Right renal cortex interstitium (tissue), 3 donors: ENCODE measurements around the gene HUS1B. TPM values are rescaled to one million over a fixed set of nuclear protein-coding genes. Genes with fewer than 3 reads are reported as not detected.
"Not testable (repeated sequence)": the region's sequence is repeated elsewhere in the genome, so short reads cannot be mapped to it uniquely, and the experiment has no call there.

Experiments used
- DNase-seq, 3 donors: peaks; one replicate each; pipeline ENCODE4 v3.0.0-alpha.2; 2013; ENCODE audit warnings: low read depth in 3 of 3, low spot score in 2 of 3
- polyA plus RNA-seq, 3 donors: library from polyadenylated mRNA; unstranded; fragments of 120-200 nt; gene quantifications; one replicate each; pipeline ENCODE4 v1.2.1, GENCODE V29; 2013; ENCODE audit not compliant: insufficient read length in 3 of 3

Gene HUS1B
- polyA plus RNA-seq: not detected

DNA sequence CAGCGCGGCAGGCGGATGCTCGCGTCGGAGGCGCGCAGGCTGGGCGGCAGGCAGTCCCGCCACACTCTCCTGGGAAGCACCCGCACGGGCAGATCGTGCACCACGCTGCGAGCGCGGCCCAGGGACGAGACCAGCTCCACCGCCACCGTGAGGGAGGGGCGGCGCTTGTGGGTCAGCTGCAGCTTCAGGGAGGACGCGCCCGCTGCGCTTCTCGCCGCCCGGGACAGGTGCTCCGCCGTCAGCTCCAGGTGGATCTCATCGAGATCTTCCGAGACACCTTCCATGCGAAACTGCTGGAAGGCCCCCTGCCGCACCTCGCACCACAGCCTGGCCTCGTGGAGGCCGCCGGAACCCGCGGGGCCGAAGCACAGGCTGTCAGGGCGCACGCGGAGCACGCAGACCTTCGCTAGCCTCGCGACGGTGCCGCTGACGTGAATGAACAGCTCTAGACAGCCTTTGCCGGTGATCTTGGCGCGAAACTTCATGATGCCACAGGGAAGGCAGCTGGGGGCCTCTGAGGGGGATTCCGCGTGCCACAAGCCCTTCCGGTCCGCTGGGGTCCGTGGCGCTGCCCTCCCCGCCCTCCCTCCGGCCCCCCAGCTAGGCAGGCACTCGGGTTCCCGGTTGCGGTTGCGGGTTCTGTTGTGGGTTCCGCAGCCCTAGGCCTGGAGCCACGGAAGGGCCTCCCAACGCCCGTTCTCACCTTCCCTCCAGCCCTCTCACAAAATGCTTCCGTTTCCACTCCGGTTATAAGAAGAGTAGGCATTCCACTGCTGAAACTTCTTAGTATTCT is at the start of gene HUS1B:
Gene HUS1B (minus strand): TSS at position 641 of the 793 bp plus-strand sequence. CDS start 156 bp downstream, at position 485.
- DNase-seq: no peak

DNA sequence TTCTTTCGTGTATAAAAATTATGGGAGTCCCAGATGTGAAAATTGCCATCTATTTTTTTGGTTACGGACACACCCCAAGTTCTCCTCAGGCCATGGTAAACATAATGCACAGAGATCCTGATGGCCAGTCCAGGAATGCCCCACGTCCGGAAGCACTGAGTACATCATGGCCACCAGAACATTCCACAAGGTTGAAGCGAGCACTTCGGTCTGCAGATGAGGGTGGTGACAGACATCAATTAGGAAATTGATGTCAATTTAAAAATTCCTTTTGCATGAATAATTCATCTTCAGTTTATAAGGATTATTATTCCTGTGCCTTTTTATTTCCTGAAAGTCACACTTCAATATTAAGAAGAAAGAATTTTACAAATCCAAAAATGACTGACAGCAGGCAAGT is 49.2 kb upstream of the HUS1B start:
- no peak for DNase-seq

DNA sequence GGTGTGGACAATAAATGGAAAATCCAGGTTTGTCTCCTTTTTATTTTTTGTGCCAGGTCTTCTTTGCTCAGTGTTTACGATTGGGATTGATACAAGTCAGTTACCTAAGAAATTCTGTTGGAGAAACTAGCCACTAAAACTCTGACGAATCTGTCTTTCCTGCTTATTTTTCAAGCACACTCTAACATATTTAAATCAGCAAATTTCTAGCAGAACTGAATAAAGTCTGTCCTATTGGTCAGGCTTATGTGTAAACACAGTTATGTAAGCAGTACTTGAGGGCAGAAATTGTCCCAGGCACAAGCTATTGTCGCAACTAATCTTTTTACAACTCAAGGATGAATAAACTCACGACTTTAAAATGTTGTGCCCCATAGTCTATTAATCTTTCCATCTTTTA is 48.1 kb upstream of the HUS1B start:
- DNase-seq: no peak

DNA sequence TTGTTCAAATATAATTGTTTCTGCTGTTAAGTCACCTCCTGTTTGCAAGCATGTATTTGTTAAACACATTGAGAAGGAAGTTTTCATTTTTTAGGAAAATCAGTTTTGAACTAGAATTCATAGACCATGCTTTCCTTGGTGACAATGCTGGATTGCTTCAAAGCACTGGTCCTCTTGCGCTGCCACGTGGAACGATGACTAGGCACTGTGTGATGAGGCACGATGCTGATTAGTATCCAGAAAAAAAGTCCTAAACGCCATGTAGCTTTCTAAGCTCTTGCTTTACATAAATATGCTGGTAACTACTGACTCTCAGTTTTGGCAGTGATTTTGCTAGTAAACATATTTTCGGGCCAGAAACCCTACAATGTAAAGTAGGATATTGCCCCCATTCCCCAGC is 47.1 kb upstream of the HUS1B start:
- DNase-seq: no peak

DNA sequence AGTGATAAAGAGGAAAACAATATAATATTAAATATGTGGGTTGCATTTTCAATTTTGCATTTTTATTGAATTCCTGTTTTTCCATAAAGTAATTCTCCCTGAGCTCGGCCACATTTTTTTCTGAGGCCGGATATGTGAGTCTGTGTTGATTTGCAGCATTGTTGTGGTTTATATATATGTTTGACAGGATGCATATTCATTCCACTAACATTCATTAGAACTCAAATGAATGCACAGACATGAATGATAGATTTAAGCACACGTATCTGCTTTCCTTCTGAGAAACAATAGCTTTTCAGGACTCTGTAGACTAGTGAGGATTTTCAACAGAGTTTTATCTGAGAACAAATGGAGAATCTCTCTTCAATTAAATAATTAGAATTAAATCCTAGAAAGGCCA is 46.7 kb upstream of the HUS1B start:
- no peak for DNase-seq

DNA sequence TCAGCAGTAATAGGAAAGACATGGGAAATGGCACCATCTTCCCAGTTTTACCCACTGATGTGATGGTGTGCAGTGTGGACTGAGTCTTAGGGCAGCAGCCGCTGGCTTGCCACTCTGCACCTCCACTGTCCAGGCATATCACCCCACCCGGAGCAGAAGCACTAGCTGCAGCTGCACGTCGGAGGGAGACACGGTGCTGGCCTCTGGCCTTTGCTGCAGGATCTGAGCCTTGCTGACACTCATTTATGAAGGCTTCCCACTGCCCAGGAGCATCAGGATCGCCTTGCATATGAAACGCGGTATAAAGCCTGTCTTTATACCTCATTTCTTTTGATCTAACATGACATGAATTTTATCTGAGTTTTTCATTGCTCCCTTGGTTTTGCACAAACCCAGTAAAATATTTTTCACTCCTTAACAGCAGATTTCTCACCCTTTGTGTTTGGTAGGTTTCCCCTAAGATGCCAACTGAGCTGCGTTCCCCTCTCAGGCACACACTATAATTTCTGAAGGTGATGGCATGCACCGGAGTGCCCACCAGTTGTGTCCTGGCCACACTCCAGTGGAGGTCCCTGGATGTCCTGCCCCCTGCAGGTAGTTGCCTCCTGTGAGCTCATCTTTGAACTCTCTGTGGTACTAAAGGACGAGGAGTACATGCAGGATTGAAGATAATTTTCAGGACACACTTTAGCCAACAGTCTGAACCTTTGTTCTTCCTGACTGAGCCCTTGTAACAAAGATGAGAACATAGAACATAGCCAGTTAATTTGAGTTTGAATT is 45.0 kb upstream of the HUS1B start:
- no peak for DNase-seq

DNA sequence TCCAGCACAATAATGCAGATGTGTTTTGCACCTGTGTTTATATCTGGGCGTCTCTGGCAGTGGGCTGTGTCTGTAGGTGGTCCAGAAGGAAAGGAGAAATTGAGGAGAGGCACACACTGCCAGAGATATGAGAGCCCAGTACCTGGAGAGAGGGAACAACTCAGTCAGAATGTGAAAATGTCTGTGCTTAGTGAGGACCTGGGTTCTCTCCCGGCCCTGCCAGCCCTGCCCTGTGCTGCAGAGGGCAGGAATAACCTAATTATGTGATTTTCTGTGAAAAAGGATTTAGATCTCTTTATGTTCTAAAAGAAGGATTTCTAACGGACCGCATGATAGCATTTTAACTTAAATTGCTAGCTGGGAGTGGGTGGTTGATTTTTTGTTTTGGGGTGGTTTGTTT is 44.3 kb upstream of the HUS1B start:
- DNase-seq: no peak

DNA sequence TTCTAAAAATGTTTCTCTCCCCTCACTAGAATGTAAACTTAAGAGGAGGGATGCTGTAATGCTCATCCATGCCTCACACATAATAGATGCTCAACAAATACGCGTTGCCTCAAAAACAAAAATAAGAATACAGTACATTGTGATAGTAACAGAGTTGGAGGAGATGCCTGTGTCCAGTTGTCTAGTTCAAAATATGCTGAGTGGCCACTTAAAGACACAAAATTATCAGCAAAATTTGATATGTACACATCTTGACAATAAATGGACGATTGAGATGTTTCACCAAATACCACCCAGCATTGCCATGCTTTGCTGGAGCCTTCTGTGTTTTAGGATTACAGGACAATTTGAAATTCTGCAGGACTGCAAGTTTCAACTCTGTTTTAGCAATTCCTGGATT is 43.6 kb upstream of the HUS1B start:
- no peak for DNase-seq

DNA sequence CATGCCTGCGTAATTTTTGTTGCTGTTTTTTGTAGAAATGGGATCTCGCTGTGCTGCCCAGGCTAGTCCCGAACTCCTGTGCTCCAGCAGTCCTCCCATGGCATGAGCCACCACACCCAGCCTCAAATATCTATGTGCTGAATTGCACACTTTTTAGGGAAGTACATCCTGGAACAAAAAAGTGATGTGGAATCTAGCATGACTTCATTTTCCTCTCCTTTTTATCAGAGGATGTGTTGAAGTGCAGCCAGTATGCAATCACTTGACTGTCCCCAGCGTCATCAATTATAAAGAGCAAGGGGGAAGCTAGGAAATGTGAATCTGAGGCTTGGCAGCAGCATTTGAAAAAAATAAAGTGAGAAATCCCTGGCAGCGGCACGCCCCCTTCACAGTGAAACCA is 42.4 kb upstream of the HUS1B start:
- DNase-seq: no peak

DNA sequence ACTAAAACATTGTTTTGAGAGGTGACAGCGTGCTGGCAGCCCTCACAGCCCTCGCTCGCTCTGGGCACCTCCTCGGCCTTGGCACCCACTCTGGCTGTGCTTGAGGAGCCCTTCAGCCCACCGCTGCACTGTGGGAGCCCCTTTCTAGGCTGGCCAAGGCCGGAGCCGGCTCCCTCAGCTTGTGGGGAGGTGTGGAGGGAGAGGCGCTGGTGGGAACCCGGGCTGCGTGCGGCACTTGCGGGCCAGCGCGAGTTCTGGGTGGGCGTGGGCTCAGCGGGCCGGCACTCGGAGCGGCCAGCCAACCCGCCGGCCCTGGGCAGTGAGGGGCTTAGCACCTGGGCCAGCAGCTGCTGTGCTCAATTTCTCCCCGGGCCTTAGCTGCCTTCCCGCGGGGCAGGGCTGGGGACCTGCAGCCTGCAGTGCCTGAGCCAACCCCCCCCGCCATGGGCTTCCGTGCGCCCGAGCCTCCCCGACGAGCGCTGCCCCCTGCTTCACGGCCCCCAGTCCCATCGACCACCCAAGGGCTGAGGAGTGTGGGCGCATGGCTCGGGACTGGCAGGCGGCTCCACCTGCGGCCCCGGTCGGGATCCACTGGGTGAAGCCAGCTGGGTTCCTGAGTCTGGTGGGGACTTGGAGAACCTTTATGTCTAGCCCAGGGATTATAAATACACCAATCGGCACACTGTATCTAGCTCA is 37.7 kb upstream of the HUS1B start:
- DNase-seq: not testable (repeated sequence)

DNA sequence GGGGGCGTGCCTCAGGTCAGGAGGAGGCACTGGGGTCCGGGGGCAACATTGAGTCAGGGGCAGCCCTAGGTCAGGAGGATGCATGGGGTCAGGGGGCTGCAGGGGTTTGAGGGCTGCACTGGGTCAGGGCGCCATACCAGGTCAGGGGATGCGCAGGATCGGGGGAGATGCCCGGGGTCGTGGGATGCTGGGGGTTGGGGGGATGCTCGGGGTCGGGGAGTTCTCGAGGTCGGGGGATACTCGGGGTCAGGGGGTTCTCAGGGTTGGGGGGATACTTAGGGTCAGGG is 36.8 kb upstream of the HUS1B start:
- DNase-seq: no peak

DNA sequence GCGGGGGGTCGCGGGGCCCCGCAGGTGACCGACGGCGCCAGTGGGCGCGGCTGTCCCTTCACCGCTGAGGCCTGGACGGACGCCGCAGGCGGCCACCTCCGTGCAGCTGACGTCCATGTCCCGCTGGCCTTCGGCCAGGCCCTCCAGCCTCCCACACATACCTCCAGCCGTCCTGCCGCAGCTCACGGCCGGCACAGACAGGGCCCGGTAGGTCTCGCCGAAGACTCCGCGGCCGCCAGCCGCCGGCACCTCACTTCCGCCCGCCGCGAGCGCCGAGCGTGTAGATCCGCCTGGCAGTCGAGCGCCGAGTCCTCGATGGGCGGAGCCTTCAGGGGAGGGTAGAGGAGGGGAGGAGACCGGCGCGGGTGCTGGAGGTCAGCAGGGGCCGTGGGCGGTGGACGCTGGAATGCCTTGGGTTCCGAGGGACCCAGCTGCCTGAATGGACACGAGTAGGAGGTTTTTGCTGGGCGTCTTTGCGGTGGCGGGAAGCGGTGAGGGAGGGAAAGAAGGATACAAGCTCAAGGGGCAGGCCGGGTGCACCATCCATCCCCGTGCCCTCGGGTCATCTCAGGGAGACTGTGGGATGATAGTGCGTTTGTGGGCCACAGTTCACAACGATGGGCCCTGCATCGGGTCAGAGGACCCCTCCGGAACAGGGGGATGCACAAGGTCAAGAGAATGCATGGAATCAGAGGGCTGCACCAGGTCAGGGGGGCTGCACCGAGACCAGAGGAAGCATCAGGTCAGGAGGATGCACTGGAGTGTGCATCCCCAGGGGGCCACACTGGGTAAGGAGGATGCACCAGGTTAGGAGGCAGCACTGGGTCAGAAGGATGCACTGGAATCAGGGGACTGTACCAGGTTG is 36.2 kb upstream of the HUS1B start, which contains the start of gene EXOC2:
Gene EXOC2 (minus strand): TSS at position 282 of the 865 bp plus-strand sequence. CDS start 55,321 bp downstream, outside the sequence.
- DNase-seq: peak in 2 of 3 donors; percentile 52 to 72

DNA sequence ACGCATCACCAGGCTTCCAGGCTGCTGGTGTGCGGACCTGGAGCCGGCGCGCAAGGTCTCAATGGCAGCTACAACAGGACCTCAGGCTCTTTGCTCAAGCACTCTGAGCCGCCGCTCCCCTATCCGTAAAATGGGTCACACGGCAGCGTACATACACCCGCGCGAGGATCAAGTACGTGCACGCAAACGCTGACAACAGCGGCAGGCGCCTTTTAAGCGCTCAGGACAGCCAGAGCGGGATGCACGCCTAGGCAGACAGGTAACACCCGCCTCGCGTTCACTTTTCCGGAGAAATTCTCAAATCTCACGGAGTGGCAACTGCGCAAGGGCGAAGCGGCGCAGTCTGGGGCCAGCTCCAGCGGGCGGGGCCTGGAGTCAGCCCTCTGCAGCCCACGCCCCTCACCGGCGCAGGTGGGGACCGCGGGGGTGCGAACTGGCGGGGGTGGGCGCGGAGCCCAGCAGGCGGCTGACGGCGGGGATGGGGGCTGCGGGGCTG is 35.5 kb upstream of the HUS1B start:
- DNase-seq: no peak

DNA sequence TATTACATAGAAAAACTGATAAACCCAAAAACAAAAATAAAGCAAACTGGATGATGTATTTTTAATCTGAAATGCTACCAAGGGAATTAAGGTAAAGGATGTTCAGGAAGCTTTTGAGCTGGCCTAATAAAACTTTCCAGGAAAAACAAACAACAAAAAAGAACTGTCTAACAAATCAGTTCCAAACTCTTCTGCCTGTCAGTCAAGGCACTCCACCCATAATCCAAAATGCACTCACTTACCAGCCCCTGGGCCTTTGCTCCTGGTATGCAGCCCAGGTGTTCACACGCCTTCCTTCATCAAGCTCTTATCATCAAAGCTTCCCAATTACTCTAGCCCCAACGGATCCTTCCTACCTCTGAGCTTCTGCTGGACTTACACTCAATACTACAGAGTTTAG is 32.3 kb upstream of the HUS1B start:
- no peak for DNase-seq

DNA sequence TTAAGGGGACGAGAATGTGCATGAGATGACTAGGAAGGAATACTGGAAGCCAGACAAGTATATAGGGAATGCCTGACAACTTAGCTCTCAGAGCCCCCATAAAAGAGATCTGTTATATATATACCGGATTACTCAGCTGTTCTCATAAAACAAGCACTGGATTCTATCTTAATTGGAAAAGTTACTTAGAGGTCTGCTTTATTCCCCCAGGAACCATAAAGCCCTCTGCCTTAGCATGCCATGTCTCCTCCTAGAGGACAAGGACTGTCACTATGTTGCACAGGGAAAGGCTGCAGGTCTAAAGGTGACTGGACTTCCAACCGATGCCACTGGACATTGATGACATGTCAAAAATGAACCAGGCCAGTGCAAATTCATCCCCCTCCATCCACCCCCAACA is 29.6 kb upstream of the HUS1B start:
- DNase-seq: no peak

DNA sequence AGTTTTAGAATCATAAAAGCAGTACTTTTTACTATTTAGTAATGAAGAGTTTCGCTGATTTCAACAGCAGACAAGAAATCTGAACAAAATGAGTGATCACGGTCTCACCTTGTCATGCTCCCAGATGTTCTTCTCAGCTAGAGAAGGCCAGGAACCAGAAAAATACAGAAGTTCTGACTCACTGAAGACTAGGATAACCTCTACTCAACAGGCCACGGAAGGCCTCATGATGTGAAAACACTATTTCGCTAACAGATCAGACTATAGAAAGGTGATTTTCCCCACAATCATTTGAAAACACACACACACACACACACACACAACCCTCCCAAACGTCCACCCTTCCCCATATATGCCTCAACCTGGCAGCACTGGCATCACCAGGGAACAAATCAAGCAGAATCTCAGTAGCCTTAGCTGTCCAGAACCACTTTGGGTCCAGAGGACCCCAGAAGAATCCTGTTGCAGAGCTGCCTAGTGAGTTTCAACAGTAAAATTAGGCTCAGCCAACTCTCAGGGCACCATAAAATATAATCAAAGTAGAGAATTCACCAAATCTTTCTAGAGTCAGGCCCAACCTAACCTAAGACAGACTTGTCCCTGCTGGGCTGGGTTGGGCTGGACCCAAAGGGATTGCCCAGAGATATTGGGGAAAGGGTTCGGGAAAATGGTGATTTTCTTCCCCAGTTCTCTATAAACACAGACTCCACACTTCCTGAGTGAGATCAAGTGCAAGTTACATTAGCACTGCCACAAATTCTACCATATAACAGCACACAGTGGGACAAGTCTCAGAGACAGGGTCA is 28.1 kb upstream of the HUS1B start:
- no peak for DNase-seq

DNA sequence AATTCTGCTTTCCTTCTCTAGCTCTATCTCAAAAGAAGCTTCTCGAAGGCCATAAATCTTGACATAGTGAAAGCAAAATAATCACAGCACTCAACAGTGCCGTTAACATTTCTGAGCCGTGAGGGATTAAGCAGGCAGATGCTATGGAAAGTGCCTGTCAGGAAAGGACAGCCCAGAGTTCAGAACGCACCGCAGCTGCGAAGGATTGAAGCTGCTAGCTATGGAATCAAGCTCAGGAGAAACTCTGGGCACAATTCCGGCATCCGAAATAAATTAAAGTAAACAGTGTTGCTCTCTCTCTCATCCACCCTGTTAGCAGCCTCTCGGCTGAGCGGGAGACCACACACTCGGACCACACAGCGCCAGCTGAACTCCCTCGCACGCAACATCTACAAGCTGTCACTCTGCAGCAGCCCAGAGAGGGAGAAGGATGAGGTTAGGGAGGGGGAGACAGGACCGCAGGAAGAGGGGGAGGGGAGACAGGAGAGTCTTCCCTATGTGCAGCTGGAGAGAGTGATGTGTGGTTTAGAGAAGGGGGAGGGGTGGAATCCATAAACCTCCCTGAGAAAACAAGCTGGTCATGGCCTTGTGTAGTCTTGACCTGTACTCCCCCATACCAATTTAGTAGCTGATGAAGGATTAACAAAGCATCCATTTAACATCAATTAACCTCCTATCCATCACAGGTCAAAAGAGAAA is 27.0 kb upstream of the HUS1B start:
- peak; percentile 69 to 72 (median 70) for DNase-seq

DNA sequence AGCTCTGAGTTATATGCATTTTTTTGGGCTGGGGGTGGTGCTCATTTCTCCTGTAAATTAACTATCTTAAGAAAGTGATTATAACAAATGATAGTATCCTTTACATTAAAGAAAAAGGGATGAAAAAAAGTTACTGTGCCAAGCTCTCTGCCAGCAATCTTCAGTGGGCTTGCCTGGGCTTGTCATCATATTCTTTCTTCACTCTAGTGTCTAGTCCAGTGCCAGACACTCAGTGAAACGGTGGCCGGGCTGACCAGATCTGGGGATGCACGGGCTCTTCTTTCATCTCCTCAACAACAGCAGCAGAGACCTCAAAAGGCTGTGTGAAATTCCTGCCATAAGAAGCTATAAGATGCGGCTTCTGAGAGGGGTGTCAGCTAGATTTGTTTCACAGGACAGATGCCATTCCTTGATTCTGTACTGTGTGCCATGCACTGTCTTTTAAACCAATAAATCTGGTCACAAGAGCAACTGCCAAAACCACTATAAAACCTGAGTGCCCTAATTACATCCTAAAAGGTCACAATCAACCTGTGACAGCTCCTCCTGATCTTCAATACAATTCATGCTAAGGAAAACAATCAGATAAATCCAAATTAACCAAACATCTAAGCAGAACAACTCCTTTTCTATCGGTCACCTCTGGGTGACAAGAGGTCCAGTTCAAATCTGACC is 23.9 kb upstream of the HUS1B start:
- no peak for DNase-seq
